ENCODE data around the gene CIC.

CIC gene

GRCh38 chr19:42250183-42250665, 18.8 kb upstream of the CIC start:
- H3F3A ChIP-seq (ENCODE audit: insufficient read depth, low read length): peaks cover 6% of the 10 kb centered on the region
- TF ChIP-seq EZH2phosphoT487 (IDR thresholded peaks at IDR 0.05; ENCODE audit: low read length): no peak
- TF ChIP-seq, protein P1, sequence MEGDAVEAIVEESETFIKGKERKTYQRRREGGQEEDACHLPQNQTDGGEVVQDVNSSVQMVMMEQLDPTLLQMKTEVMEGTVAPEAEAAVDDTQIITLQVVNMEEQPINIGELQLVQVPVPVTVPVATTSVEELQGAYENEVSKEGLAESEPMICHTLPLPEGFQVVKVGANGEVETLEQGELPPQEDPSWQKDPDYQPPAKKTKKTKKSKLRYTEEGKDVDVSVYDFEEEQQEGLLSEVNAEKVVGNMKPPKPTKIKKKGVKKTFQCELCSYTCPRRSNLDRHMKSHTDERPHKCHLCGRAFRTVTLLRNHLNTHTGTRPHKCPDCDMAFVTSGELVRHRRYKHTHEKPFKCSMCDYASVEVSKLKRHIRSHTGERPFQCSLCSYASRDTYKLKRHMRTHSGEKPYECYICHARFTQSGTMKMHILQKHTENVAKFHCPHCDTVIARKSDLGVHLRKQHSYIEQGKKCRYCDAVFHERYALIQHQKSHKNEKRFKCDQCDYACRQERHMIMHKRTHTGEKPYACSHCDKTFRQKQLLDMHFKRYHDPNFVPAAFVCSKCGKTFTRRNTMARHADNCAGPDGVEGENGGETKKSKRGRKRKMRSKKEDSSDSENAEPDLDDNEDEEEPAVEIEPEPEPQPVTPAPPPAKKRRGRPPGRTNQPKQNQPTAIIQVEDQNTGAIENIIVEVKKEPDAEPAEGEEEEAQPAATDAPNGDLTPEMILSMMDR (IDR thresholded peaks at IDR 0.05; ENCODE audit: low read length): no peak
- TF ChIP-seq EZH2 (optimal IDR thresholded peaks at IDR 0.05; ENCODE audit: low read depth, low read length): no peak
- no peaks in the 10 kb centered on the region for H4K20me1 ChIP-seq (ENCODE audit: insufficient read depth, low read length)
- peaks cover 29% of the 10 kb centered on the region for H3K79me2 ChIP-seq (ENCODE audit: low read length)
- H3K9me2 ChIP-seq (replicated peaks; ENCODE audit: insufficient read depth, low read length): no peaks in the 10 kb centered on the region
- no peaks in the 10 kb centered on the region for H3K27me3 ChIP-seq (replicated peaks; ENCODE audit: insufficient read depth, low read length)
- H3K9me3 ChIP-seq (replicated peaks; ENCODE audit: insufficient read depth, low read length): no peaks in the 10 kb centered on the region
- no peak overlapping the region for H3K4me3 ChIP-seq (ENCODE audit: low read length)
- no peak overlapping the region for H2AFZ ChIP-seq (ENCODE audit: low read length)
- H3K4me2 ChIP-seq (ENCODE audit: low read depth, low read length): no peak overlapping the region
- no peaks in the 10 kb centered on the region for H3K36me3 ChIP-seq (replicated peaks; ENCODE audit: insufficient read depth, low read length)
- no peak overlapping the region for H3K27ac ChIP-seq (ENCODE audit: low read length)
- no peak for DNase-seq
- no peak overlapping the region for H3K9ac ChIP-seq (ENCODE audit: low read length)
- H3K4me1 ChIP-seq (ENCODE audit: low read length): peaks cover 8% of the 10 kb centered on the region; the same call in 1 of the 2 replicates

DNA sequence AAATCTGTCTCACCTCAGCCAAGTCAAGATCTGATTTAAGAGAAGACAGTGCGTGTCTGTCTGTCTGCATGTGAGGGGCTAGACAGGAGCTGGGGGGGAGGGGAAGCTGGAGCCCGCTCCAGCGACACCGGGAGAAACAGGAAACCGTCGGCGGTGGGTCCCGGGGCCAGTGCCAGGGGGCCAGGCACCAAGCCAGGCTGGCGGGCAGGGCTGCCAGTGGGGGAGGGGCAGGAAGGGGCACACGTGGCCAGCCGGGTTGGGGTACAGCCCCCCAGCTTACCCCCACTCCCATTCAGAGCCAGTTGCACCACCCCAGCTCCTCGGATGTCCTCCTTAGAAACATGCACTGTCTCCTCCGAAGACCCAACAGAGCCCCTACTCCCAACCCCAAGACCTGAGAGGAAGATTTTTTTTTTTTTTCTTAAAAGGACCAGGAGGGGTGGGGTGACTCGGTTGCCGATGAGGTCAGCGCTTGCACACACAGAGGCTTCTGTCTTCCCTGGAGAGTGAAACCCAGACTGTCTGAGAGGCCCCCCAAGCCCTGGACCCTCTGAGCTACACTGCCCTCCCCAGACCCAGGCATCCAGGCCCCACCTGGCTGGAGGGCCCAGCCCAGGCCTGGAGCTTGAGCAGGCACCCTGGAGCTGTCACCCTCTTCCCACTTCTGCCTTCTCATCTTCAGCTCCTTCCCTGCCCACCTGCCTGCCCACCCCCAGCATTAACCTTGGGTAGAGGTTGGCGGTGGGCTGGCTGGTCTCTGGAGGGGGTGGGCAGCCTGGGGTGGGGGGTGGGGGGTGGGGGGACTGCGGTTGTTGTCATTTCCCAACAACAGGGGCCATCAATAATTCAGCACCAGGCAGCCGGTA, 18.2 kb upstream of the CIC start:
- no peaks in the 10 kb centered on the region for H3K9me2 ChIP-seq (replicated peaks; ENCODE audit: insufficient read depth, low read length)
- TF ChIP-seq EZH2 (optimal IDR thresholded peaks at IDR 0.05; ENCODE audit: low read depth, low read length) (no peak), EZH2phosphoT487 (IDR thresholded peaks at IDR 0.05; ENCODE audit: low read length) (no peak)
- TF ChIP-seq, protein P1 (IDR thresholded peaks at IDR 0.05; ENCODE audit: low read length): no peak
- H3K4me3 ChIP-seq (ENCODE audit: low read length): no peak overlapping the region
- no peak overlapping the region for H3K27ac ChIP-seq (ENCODE audit: low read length)
- H3K9ac ChIP-seq (ENCODE audit: low read length): no peak overlapping the region
- peaks cover 2% of the 10 kb centered on the region; the same call in 1 of the 2 replicates for H3K27me3 ChIP-seq (replicated peaks; ENCODE audit: insufficient read depth, low read length)
- no peak overlapping the region for H3K4me2 ChIP-seq (ENCODE audit: low read depth, low read length)
- H3K79me2 ChIP-seq (ENCODE audit: low read length): peaks cover 29% of the 10 kb centered on the region
- H2AFZ ChIP-seq (ENCODE audit: low read length): no peak overlapping the region
- no peaks in the 10 kb centered on the region for H3K36me3 ChIP-seq (replicated peaks; ENCODE audit: insufficient read depth, low read length)
- H4K20me1 ChIP-seq (ENCODE audit: insufficient read depth, low read length): no peaks in the 10 kb centered on the region
- H3K4me1 ChIP-seq (ENCODE audit: low read length): 0 out of 2 replicates have a peak, but pooled peaks cover 8% of the 10 kb centered on the region
- peaks cover 6% of the 10 kb centered on the region for H3F3A ChIP-seq (ENCODE audit: insufficient read depth, low read length)
- H3K9me3 ChIP-seq (replicated peaks; ENCODE audit: insufficient read depth, low read length): no peaks in the 10 kb centered on the region
- peak; percentile 4 for DNase-seq

- Histone ChIP-seq H3K27me3 (replicated peaks; ENCODE audit: insufficient read depth, low read length) (peaks cover 9% of the 10 kb centered on the region), H3K79me2 (ENCODE audit: low read length) (peaks cover 29% of the 10 kb centered on the region), H3K4me2 (ENCODE audit: low read depth, low read length) (no peak overlapping the region), H3K9me3 (replicated peaks; ENCODE audit: insufficient read depth, low read length) (no peaks in the 10 kb centered on the region), H3F3A (ENCODE audit: insufficient read depth, low read length) (peaks cover under 1% of the 10 kb centered on the region; the same call in 1 of the 2 replicates), H3K4me1 (ENCODE audit: low read length) (0 out of 2 replicates have a peak, but pooled peaks cover 8% of the 10 kb centered on the region), H2AFZ (ENCODE audit: low read length) (no peak overlapping the region), H3K27ac (ENCODE audit: low read length) (no peak overlapping the region), H3K36me3 (replicated peaks; ENCODE audit: insufficient read depth, low read length) (no peaks in the 10 kb centered on the region), H3K4me3 (ENCODE audit: low read length) (no peak overlapping the region), H4K20me1 (ENCODE audit: insufficient read depth, low read length) (no peaks in the 10 kb centered on the region), H3K9ac (ENCODE audit: low read length) (no peak overlapping the region), H3K9me2 (replicated peaks; ENCODE audit: insufficient read depth, low read length) (no peaks in the 10 kb centered on the region)
- TF ChIP-seq, protein P1 (IDR thresholded peaks at IDR 0.05; ENCODE audit: low read length): no peak
- TF ChIP-seq EZH2 (optimal IDR thresholded peaks at IDR 0.05; ENCODE audit: low read depth, low read length): no peak
- peak; percentile 5 for DNase-seq
These were observed 17.3 kb upstream of the CIC start for GRCh38 chr19:42251572-42252358.
